GM12874 (cell line): ENCODE measurements around the gene ADISSP.

Experiments
- CTCF ChIP-seq: IDR thresholded peaks from 2 replicates; pipeline ENCODE4 v1.5.1; 2011; ENCODE audit warnings: low read depth, mild to moderate bottlenecking, control low read depth, low read length, moderate library complexity; ENCODE audit not compliant: insufficient read depth

Gene ADISSP

DNA sequence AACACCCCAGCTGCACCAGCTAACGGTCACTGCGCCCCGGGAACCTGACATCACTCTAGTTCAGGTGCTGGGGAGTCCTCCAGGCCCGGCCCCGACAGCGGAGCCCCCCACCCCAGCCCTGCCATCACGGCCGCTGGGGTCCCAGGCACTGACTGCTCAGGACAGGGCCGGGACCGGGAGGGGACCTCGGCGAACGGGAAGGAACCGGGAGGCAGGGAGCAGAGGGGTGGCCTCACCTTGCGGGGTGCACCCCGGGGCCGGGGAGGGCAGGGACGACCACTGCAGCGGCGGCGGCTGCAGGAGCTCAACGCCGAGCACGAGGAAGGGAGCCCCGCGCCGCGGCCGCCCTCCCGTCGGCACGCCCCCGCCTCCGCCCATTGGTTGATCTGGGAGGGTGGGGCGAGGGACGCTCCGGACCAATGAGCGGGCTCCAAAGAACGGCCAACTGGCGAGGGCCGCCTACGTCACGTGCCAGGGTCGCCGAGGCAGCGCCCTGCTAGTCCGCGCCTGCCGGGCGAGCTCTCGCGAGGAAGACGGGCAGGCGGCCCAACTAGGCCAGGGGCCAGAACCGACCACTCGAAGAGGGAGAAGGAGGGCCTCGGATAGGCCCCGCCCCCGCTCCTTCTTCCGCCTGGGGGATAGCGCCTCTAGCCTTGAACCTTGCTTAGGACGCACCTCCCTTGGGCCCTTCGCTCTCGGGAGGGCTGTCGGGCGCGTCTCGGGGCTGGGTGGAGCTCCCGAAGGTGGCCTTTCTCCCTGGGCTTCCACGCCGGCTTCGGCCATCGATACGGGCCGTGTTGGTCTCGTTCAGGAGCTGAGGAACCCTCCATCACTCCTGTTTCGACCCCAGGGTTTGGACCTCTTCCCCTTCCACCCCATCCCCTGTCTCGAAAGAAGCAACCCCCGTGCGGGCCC is at the start of gene ADISSP:
TSS of gene ADISSP (minus strand) at position 327 of the 915 bp plus-strand sequence. CDS start 7,653 bp downstream, outside the sequence.
- 0 out of 2 replicates have a peak, but pooled peaks have one; percentile 16 for TF ChIP-seq CTCF

GRCh38 chr20:3815703-3816315 is 48.3 kb upstream of the ADISSP start:
- TF ChIP-seq CTCF, result no peak

DNA sequence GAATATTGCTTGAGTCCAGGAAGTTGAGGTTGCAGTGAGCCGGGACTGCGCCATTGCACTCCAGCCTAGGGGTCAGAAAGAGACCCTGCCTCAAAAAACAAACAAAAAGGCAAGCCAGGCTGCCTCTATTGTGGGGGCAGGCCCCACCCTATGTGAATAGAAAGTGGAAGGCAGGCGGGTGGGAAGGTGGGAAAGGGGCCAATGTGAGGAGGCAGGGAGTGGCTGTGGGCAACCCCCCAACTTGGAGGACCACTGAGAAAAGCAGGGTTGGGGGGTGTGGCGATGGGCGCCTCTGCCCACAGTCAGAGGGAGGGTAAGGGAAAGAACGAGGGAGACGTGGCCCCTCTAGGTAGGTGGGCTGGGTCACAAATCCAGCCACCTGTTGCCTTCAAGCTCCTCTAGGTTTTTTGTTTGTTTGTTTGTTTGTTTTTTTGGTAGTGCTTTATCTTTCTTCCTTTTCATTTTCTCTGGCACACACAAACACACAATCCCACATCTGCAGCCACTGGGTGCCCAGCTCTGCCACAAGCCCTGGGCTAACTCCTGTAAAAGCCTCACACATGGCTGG is 47.5 kb upstream of the ADISSP start:
- no peak for TF ChIP-seq CTCF

DNA sequence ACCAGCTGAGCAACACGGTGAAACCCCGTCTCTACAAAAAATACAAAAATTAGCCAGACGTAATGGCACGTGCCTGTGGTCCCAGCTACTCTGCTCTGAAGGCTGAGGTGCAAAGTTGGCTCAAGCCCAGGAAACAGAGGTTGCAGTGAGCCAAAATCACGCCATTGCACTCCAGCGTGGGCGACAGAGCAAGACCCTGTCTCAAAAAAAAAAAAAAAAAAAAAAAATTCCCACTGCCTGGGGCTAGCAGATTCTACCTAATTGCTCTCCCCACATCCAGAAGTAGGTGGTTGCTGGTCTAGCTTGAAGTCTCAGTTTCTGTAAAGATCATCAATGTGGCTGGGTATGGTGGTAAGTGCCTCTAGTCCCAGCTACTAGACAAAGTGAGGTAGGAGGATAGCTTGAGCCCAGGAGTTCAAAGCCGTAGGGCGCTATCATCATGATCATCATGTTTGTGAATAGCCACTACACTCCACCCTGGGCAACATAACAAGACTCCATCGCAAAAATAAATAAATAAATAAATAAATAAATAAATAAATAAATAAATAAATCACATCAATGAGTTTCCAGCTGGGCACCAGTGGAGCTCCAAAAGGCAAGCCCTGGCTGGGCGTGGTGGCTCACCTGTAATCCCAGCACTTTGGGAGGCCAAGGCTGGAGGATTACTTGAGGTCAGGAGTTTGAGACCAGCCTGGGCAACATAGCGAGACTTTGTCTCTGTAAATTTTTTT is 46.5 kb upstream of the ADISSP start:
- no peak for TF ChIP-seq CTCF

- TF ChIP-seq CTCF, result no peak
These were observed 45.7 kb upstream of the ADISSP start for GRCh38 chr20:3812975-3813847.

GRCh38 chr20:3812259-3812681 is 44.7 kb upstream of the ADISSP start:
- no peak for TF ChIP-seq CTCF
